Anterior cingulate cortex (tissue), 58 donors: Measurements from ENCODE around the gene ARMC6.

Experiments
- DNase-seq, 58 donors: peaks; one replicate each; lab custom pipeline; 2025; lab: John Stamatoyannopoulos, UW

The ARMC6 gene

GRCh38 chr19:19033426-19034203, at the start of gene ARMC6, which contains the start of gene SUGP2:
ARMC6 (plus strand) TSS chr19:19033603; CDS start chr19:19034210, 607 bp downstream.
SUGP2 (minus strand) TSS chr19:19033517; CDS start chr19:19031071, 2,446 bp downstream.
- DNase-seq, result peak in 57 of 58 donors; percentile 54 to 97 (median 85)

GRCh38 chr19:18984251-18984650, 49.2 kb upstream of the ARMC6 start:
- DNase-seq, result no peak

GRCh38 chr19:18985257-18985656, 48.1 kb upstream of the ARMC6 start:
- DNase-seq, result peak in 31 of 58 donors; percentile 3 to 68 (median 26)

- DNase-seq, result no peak
Observed at GRCh38 chr19:18987456-18987855, 45.9 kb upstream of the ARMC6 start.

GRCh38 chr19:18989316-18989715, 44.1 kb upstream of the ARMC6 start:
- DNase-seq, result peak in 1 of 58 donors; percentile 2

DNA sequence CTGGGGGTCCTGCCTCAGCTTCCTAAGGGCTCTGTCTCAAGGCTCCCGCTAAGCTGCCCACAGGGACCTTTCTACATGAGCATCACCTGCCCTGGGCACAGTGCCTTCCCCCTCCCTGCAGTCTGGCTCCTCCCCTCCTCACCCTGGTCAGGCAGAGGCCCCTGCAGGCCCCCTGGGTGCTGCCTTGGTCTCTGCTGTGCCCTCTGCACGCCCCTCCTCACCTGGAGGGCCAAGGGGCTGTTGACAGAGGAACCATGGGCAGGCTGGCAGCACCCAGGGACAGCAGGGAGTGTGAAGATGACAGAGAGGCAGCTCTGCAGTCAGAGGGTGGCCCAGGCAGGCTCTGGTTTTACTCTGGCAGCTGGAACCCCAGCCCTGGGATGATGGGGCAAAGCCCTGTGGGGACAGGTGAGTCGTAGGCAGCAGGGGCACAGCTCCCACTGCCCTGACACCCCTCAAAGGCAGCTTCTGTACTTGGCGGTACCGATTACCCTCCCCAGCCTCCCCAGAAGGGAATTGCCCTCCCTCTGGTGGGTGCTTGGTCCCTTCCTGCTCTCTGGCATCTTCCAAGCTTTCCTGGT, 43.2 kb upstream of the ARMC6 start:
- DNase-seq, result no peak

- DNase-seq, result no peak
Observed at GRCh38 chr19:18991006-18991405, 42.4 kb upstream of the ARMC6 start.

DNA sequence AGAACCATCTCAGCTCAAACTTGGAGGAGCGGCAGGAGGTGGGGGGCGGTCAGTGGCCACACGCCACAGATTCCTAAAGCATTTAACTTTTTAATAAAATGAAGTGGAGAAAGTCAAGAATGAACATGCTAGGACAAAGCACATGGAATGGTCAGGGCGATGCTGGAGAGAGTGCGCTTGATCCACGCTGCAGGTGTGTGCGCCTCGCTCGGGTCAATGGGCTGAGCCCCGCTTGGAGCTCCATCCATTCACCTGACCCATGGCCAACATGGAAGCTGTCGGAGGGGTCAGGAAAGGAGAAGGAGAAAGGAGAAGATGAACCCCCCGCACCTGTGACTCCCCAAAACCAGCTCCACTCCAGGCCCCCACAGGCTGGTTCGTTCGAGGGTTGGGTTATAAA, 41.9 kb upstream of the ARMC6 start:
- no peak for DNase-seq

GRCh38 chr19:18992696-18993095, 40.7 kb upstream of the ARMC6 start:
- peak in 25 of 58 donors; percentile 5 to 53 (median 22) for DNase-seq

- DNase-seq, result peak in 14 of 58 donors; percentile 8 to 43 (median 15)
Observed at GRCh38 chr19:18993115-18993514, 40.3 kb upstream of the ARMC6 start.

- DNase-seq, result peak in 51 of 58 donors; percentile 4 to 90 (median 58)
Observed at GRCh38 chr19:18995804-18996241, 37.6 kb upstream of the ARMC6 start.

GRCh38 chr19:18996351-18996750, 37.1 kb upstream of the ARMC6 start:
- no peak for DNase-seq

DNA sequence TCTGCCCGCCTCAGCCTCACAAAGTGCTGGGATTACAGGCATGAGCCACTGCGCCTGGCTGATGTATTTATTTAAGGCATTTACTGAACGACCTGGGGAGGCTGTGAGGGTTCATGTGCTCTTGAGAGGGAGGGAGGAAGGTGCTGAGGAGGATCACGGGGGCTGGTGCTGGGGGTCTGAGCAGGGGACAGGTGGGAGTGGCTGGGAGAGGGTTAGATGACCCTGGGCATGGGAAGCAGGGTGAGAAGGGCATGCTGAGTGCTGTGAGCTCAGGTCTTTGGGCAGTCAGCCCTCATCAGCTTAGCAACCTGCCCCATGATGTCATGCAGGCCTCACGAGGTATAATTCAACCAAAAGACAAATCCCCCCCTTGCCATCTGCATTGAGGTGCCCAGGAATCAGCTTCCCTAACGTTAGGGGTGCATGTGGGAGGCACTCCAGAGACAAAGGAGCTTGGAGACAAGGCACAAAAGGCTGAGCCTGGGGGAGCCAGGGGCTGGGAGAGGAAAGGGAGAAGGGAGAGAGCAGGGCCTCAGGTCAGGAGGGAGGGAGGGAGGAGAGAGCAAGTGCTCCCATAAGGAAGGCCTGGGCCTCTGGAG, 36.5 kb upstream of the ARMC6 start:
- DNase-seq, result no peak

DNA sequence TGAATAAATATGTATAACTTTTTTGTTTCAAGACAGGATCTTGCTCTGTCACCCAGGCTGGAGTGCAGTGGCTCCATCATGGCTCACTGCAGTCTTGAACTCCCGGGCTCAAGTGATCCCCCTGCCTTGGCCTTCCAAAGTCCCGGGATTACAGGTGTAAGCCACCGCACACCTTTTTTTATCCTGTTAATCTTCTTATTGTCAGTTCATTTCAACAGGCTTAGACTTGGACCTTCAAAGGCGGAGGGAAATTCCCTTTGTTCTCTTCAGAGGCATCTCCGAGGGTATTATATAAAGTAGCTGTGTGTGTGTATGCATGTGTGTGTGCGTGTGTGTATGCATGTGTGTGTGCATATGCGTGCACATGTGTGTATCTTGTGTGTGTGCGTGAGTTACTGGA, 35.1 kb upstream of the ARMC6 start:
- DNase-seq, result no peak

- DNase-seq, result peak in 11 of 58 donors; percentile 2 to 31 (median 16)
Observed at GRCh38 chr19:18999016-18999758, 34.2 kb upstream of the ARMC6 start.

- DNase-seq, result no peak
Observed at GRCh38 chr19:18999896-19000620, 33.3 kb upstream of the ARMC6 start.

GRCh38 chr19:19004144-19004543, 29.3 kb upstream of the ARMC6 start:
- no peak for DNase-seq

DNA sequence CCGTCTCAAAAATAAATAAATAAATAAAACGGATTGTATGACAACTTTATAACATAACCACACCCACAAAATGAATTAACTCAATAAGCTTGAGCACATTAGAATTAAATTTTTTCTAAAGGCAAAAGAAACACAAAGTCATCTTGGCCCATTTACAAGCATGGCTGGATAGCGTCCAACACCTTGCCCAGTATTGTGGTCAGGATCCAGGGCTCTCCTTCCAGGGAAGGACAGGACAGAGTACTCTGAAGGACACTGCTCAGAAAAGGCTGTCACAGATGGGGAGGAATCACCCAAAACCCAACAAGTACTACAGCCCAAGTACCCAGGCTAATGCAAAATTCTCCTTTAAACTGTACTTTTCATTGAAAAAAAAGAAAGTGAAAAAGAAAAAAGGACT, 27.2 kb upstream of the ARMC6 start:
- no peak for DNase-seq

GRCh38 chr19:19009951-19010350, 23.5 kb upstream of the ARMC6 start:
- no peak for DNase-seq

DNA sequence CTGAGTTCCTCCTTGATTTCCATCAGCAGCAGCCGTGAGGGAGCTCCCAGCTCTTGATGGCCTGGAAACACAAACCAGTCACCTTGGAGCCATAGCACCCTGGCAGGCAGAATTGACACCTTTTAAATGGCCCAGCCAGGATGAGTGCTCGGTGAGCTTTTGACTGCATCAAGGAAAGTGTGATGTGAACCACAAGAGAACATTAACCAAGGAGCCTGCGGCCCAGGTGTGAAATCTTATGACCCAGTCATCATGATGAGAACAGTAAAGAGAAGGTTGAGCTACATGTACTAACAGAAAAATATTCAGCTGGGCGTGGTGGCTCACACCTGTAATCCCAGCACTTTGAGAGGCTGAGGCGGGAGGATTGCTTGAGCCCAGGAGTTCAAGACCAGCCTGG, 22.9 kb upstream of the ARMC6 start:
- no peak for DNase-seq
